ENCODE results near the gene BFAR. TPM values are rescaled to one million over a fixed set of nuclear protein-coding genes. Genes with fewer than 3 reads are reported as not detected.

The BFAR gene
- total and polyA plus RNA-seq, 2 experiments from 2014 or later, result 44.6 to 98.9 TPM

DNA sequence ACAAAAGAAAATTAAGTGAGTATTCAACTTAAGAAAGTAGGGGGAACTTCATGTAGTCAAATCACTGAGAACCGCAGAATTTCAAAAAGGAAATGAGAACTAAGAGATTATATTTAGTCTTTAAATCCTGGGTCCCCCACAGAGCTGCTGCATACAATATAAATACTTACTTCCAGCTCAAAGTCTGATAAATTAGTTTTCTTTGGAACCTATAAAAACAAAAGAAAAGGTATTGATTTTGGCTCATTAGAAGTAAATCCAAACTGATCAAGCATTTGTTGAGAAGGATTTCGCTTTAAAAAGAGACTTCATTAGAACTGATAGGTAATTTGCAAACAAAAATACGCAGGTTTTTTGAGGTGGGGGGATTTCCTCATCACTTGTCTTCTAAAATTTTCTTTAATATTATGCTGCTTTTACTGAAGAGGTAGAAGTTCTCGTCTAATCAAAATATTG lies 24.6 kb upstream of the BFAR start:
- Histone ChIP-seq H3K9me3 (ENCODE audit: low read depth) (no peaks in the 10 kb centered on the region), H3K79me2 (no peaks in the 10 kb centered on the region), H3K4me2 (no peak overlapping the region), H4K20me1 (ENCODE audit: insufficient read depth, poor library complexity, severe bottlenecking) (no peaks in the 10 kb centered on the region), H3K36me3 (replicated peaks; ENCODE audit: insufficient read depth, low read depth) (no peaks in the 10 kb centered on the region), H3K4me3 (no peak overlapping the region), H3K27me3 (no peaks in the 10 kb centered on the region), H3K4me1 (ENCODE audit: insufficient read depth) (no peaks in the 10 kb centered on the region), H3K9me2 (replicated peaks; ENCODE audit: insufficient read depth) (no peaks in the 10 kb centered on the region), H2AFZ (no peak overlapping the region), H3K27ac (no peak overlapping the region)
- WGBS (ENCODE audit: low lambda C conversion rate, missing lambda C conversion rate), result 97% methylated on average over 4 of the region's 4 CpGs
- no peak for DNase-seq (ENCODE audit: low spot score)
- TF ChIP-seq EZH2phosphoT487 (IDR thresholded peaks at IDR 0.05; ENCODE audit: low read depth, severe bottlenecking, unreplicated experiment), result no peak
- no peak for TF ChIP-seq EZH2 (IDR thresholded peaks at IDR 0.05; ENCODE audit: borderline replicate concordance)
- TF ChIP-seq, protein P1, sequence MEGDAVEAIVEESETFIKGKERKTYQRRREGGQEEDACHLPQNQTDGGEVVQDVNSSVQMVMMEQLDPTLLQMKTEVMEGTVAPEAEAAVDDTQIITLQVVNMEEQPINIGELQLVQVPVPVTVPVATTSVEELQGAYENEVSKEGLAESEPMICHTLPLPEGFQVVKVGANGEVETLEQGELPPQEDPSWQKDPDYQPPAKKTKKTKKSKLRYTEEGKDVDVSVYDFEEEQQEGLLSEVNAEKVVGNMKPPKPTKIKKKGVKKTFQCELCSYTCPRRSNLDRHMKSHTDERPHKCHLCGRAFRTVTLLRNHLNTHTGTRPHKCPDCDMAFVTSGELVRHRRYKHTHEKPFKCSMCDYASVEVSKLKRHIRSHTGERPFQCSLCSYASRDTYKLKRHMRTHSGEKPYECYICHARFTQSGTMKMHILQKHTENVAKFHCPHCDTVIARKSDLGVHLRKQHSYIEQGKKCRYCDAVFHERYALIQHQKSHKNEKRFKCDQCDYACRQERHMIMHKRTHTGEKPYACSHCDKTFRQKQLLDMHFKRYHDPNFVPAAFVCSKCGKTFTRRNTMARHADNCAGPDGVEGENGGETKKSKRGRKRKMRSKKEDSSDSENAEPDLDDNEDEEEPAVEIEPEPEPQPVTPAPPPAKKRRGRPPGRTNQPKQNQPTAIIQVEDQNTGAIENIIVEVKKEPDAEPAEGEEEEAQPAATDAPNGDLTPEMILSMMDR (IDR thresholded peaks at IDR 0.05; ENCODE audit: poor library complexity), result no peak

DNA sequence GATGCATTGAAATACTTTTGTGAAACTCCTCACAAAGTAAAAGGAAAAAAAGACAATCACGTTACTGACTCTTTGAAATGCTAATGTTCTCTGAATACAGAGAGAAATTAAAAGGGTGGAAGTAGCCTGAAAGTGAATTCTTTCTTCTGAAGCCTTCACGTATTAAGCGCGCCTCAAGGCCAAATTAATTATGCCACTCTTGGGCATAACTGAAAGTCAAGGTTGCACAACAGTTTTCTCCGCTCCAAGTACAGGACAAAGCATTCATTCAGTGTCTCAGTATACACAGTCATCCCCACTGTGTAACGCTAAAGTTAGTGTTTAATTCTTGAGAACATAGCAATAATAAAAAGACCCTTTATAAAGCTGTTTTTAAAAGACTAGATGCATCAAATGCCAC lies 24.1 kb upstream of the BFAR start:
- H3K79me2 ChIP-seq, result no peaks in the 10 kb centered on the region
- 92% methylated on average over 6 of the region's 6 CpGs for WGBS (ENCODE audit: low lambda C conversion rate, missing lambda C conversion rate)

DNA sequence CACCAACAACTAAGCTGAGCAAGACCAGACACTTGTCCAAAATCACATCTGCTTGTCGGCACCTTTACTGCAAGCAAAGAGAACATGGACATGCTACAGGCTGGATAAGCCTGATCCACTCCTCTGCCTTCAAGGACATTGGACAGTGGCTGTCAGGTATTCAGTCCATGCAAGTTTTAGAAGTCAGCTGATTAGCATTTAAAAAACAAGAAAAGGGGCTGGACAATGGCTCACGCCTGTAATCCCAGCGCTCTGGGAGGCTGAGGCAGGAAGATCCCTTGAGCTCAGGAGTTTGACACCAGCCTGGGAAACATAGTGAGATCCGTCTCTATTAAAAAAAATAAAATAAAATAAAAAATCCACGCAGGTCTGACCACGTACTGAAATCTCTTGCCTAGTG lies 23.0 kb upstream of the BFAR start:
- no peaks in the 10 kb centered on the region for H3K9me2 ChIP-seq (replicated peaks; ENCODE audit: insufficient read depth)
- H3K27ac ChIP-seq, result no peak overlapping the region
- no peaks in the 10 kb centered on the region for H3K4me1 ChIP-seq (ENCODE audit: insufficient read depth)
- H3K27me3 ChIP-seq, result no peaks in the 10 kb centered on the region
- no peak overlapping the region for H3K4me2 ChIP-seq
- no peak overlapping the region for H2AFZ ChIP-seq
- TF ChIP-seq EZH2 (IDR thresholded peaks at IDR 0.05; ENCODE audit: borderline replicate concordance) (no peak), EZH2phosphoT487 (IDR thresholded peaks at IDR 0.05; ENCODE audit: low read depth, severe bottlenecking, unreplicated experiment) (no peak)
- TF ChIP-seq, protein P1 (IDR thresholded peaks at IDR 0.05; ENCODE audit: poor library complexity), result no peak
- no peaks in the 10 kb centered on the region for H3K36me3 ChIP-seq (replicated peaks; ENCODE audit: insufficient read depth, low read depth)
- H3K79me2 ChIP-seq, result no peaks in the 10 kb centered on the region
- no peaks in the 10 kb centered on the region for H4K20me1 ChIP-seq (ENCODE audit: insufficient read depth, poor library complexity, severe bottlenecking)
- DNase-seq (ENCODE audit: low spot score), result no peak
- H3K4me3 ChIP-seq, result no peak overlapping the region
- no peaks in the 10 kb centered on the region for H3K9me3 ChIP-seq (ENCODE audit: low read depth)
- 94% methylated on average over 6 of the region's 6 CpGs for WGBS (ENCODE audit: low lambda C conversion rate, missing lambda C conversion rate)

More for the DNA sequence above, 24.1 kb upstream of the BFAR start:
- no peak overlapping the region for H2AFZ ChIP-seq
- H3K4me1 ChIP-seq (ENCODE audit: insufficient read depth), result no peaks in the 10 kb centered on the region
- no peaks in the 10 kb centered on the region for H4K20me1 ChIP-seq (ENCODE audit: insufficient read depth, poor library complexity, severe bottlenecking)
- DNase-seq (ENCODE audit: low spot score), result no peak
- H3K9me3 ChIP-seq (ENCODE audit: low read depth), result no peaks in the 10 kb centered on the region
- no peak for TF ChIP-seq EZH2phosphoT487 (IDR thresholded peaks at IDR 0.05; ENCODE audit: low read depth, severe bottlenecking, unreplicated experiment)
- TF ChIP-seq EZH2 (IDR thresholded peaks at IDR 0.05; ENCODE audit: borderline replicate concordance), result no peak
- TF ChIP-seq, protein P1 (IDR thresholded peaks at IDR 0.05; ENCODE audit: poor library complexity), result no peak
- no peak overlapping the region for H3K4me3 ChIP-seq
- no peaks in the 10 kb centered on the region for H3K9me2 ChIP-seq (replicated peaks; ENCODE audit: insufficient read depth)
- H3K36me3 ChIP-seq (replicated peaks; ENCODE audit: insufficient read depth, low read depth), result no peaks in the 10 kb centered on the region
- no peak overlapping the region for H3K27ac ChIP-seq
- H3K27me3 ChIP-seq, result no peaks in the 10 kb centered on the region
- H3K4me2 ChIP-seq, result no peak overlapping the region

DNA sequence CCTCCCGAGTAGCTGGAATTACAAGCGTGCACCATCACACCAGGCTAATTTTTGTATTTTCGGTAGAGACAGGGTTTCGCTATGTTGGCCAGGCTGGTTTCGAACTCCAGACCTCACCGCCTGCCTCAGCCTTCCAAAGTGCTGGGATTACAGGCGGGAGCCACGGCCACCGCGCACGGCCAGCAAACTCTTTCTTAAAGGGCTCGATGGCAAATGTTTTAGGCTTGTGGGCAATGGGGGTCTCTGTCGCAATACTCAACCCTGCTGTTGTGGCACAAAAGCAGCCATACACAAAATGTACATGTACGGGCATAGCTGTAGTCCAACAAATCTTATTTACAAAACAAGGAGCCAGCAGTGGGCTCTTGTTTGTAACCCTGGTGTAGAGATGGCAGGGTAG lies 21.1 kb upstream of the BFAR start:
- Histone ChIP-seq H3K27me3 (no peaks in the 10 kb centered on the region), H3K79me2 (no peaks in the 10 kb centered on the region), H3K9me3 (ENCODE audit: low read depth) (no peaks in the 10 kb centered on the region), H3K4me1 (ENCODE audit: insufficient read depth) (no peaks in the 10 kb centered on the region), H3K9me2 (replicated peaks; ENCODE audit: insufficient read depth) (no peaks in the 10 kb centered on the region), H3K36me3 (replicated peaks; ENCODE audit: insufficient read depth, low read depth) (no peaks in the 10 kb centered on the region), H3K4me2 (no peak overlapping the region), H3K27ac (no peak overlapping the region), H3K4me3 (no peak overlapping the region), H2AFZ (no peak overlapping the region), H4K20me1 (ENCODE audit: insufficient read depth, poor library complexity, severe bottlenecking) (no peaks in the 10 kb centered on the region)
- DNase-seq (ENCODE audit: low spot score), result no peak
- TF ChIP-seq, protein P1 (IDR thresholded peaks at IDR 0.05; ENCODE audit: poor library complexity), result no peak
- no peak for TF ChIP-seq EZH2 (IDR thresholded peaks at IDR 0.05; ENCODE audit: borderline replicate concordance)
- no peak for TF ChIP-seq EZH2phosphoT487 (IDR thresholded peaks at IDR 0.05; ENCODE audit: low read depth, severe bottlenecking, unreplicated experiment)
- 96% methylated on average over 14 of the region's 14 CpGs for WGBS (ENCODE audit: low lambda C conversion rate, missing lambda C conversion rate)
